Neutrophil (primary cell): ENCODE measurements around the gene F12.

Source experiments
- H3K27ac ChIP-seq: fragments of 200-600 bp; sonication (generic); 2 replicates; pipeline ENCODE4 v1.5.1; 2016; ENCODE audit warnings: mild to moderate bottlenecking, moderate library complexity
- H3K27me3 ChIP-seq: fragments of 200-600 bp; sonication (generic); 2 replicates; pipeline ENCODE4 v1.6.0; 2016; ENCODE audit warnings: mild to moderate bottlenecking
- H3K36me3 ChIP-seq: fragments of 200-600 bp; sonication (generic); 2 replicates; pipeline ENCODE4 v1.5.1; 2017
- H3K4me1 ChIP-seq, 2 experiments: fragments of 200-600 bp in 1 of 2; sonication (generic) in 1 of 2; 1 replicate in 1 of 2; 2 replicates in 1 of 2; pipeline versions ENCODE4 v1.5.1 to v1.6.1; 2013 to 2016; ENCODE audit warnings: low read depth in 1 of 2, low read length in 1 of 2, mild to moderate bottlenecking in 1 of 2, moderate library complexity in 1 of 2; ENCODE audit not compliant: control insufficient read depth in 1 of 2, insufficient read depth in 1 of 2
- H3K4me3 ChIP-seq, 2 experiments: fragments of 200-600 bp in 1 of 2; sonication (generic) in 1 of 2; 1 replicate in 1 of 2; 2 replicates in 1 of 2; pipeline ENCODE4 v1.5.1; 2013 to 2016; ENCODE audit warnings: low read depth in 1 of 2, low read length in 1 of 2, mild to moderate bottlenecking in 1 of 2, moderate library complexity in 1 of 2
- H3K9me3 ChIP-seq: fragments of 200-600 bp; sonication (generic); 2 replicates; pipeline ENCODE4 v1.5.1; 2016
- TF ChIP-seq, protein P1 (sequence below): fragments of 200-600 bp; sonication (generic); IDR thresholded peaks from 2 replicates; pipeline ENCODE4 v1.5.1; 2016; ENCODE audit warnings: antibody characterized with exemption

Gene F12

DNA sequence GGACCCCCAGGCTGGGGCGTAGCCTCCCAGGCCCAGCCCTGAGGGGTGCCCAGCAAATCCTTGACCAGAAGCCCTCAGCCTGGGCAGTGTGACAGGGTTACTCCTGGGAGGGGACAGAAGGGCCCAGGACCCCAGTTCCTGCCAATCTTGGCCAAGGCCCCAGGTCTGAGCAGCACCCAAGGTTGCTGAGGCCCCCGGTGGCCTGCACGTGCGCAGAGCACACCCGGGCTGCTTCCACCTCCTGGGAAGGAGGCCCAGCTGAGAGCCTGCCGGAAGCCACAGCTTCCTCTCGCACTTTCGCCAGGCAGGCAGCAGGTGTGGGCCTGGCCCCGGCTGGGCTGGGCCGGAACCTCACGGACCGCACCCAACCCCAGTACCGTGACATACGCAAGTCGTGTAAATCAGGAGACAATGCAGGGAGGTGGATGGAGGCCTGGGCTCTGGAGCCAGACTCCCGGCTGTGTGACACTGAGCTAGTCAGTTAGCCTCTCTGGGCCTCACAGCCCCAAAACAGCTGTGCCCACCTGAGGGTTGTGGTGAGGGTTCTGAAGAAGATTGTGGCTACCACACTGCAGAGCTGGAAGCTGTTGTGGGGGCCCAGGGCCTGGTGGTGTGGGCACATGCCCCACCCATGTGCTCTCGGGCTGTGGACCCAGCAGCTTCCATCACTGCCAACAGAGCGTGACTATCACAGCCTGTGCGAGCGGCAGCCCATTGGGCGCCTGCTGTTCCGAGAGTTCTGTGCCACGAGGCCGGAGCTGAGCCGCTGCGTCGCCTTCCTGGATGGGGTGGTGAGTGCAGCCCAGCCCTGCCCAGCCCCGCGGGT is 22.2 kb upstream of the F12 start:
- peaks cover 86 to 89% of the 10 kb centered on the region in 2 experiments for H3K4me1 ChIP-seq
- peak overlapping the region; percentile 98 for H3K27ac ChIP-seq
- no peaks in the 10 kb centered on the region for H3K9me3 ChIP-seq
- TF ChIP-seq, protein P1, sequence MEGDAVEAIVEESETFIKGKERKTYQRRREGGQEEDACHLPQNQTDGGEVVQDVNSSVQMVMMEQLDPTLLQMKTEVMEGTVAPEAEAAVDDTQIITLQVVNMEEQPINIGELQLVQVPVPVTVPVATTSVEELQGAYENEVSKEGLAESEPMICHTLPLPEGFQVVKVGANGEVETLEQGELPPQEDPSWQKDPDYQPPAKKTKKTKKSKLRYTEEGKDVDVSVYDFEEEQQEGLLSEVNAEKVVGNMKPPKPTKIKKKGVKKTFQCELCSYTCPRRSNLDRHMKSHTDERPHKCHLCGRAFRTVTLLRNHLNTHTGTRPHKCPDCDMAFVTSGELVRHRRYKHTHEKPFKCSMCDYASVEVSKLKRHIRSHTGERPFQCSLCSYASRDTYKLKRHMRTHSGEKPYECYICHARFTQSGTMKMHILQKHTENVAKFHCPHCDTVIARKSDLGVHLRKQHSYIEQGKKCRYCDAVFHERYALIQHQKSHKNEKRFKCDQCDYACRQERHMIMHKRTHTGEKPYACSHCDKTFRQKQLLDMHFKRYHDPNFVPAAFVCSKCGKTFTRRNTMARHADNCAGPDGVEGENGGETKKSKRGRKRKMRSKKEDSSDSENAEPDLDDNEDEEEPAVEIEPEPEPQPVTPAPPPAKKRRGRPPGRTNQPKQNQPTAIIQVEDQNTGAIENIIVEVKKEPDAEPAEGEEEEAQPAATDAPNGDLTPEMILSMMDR = peak; percentile 49
- H3K36me3 ChIP-seq = peaks cover 65% of the 10 kb centered on the region
- peak overlapping the region; percentile 88 to 97 for H3K4me3 ChIP-seq
- H3K27me3 ChIP-seq = no peaks in the 10 kb centered on the region

DNA sequence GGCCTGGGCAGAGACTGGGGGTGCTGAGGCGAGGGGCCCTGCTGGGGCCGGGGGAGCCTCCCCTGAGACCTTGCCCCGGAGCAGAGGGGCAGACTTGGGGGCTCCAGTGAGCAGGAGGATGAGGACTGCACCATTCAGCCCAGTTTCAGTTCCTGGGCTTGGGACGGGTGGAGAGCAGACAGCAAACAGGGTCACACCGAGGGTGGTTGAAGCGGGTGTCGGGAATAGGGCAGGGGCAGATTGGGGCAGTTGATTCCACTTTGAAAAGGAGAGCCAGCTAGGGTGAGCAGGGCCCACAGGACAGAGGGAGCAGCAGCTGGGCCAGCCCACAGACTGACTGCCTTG is 21.6 kb upstream of the F12 start:
- H3K36me3 ChIP-seq = peaks cover 59% of the 10 kb centered on the region
- peak overlapping the region; percentile 98 for H3K27ac ChIP-seq
- H3K9me3 ChIP-seq = no peaks in the 10 kb centered on the region

DNA sequence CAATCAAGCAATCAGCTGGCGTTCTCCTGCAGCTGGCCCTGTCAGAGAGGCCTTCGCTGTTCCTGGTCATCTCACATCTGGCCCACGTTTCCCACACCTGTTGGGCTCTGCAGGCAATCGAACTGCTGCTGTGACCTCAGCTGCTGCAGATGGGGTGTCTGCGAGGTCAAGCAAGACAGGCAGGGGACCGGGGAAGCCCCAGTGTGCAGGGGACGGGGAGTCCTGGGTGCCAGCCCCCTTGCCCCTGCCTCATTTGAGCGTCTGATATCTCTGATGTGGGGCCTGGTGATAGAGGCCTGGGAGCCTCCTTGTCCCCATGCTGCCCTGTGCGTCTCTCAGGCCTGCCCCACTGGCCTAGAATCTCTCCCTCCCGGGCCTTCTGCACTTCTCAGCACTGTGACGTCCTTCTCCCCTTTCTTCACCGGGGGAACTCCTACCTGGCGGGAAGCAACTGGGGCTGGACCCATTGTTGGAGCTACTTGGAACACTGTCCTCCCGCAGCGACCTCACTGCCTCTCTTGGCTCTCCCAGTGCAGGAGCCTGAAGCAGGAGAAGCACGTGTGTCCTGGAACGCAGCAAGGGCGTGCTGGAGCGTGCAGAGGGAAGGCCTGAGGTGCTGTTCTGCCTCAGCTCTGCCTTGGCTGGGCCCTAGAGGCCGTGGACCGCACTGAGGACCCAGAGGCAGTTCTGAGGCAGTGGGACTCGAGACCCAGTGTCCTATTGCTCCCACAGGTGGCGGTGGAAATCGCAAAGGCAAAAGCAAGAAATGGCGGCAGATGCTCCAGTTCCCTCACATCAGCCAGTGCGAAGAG is 21.0 kb upstream of the F12 start:
- peak overlapping the region; percentile 88 to 97 for H3K4me3 ChIP-seq
- TF ChIP-seq, protein P1 = no peak
- H3K27me3 ChIP-seq = no peaks in the 10 kb centered on the region
- H3K36me3 ChIP-seq = peaks cover 53% of the 10 kb centered on the region
- H3K4me1 ChIP-seq = peaks cover 83 to 85% of the 10 kb centered on the region in 2 experiments
- no peaks in the 10 kb centered on the region for H3K9me3 ChIP-seq
- H3K27ac ChIP-seq = peak overlapping the region; percentile 98

More for the DNA sequence above, 21.6 kb upstream of the F12 start:
- Histone ChIP-seq H3K4me3 (peak overlapping the region; percentile 88 to 97), H3K4me1 (peaks cover 82 to 85% of the 10 kb centered on the region in 2 experiments), H3K27me3 (no peaks in the 10 kb centered on the region)
- TF ChIP-seq, protein P1 = no peak

DNA sequence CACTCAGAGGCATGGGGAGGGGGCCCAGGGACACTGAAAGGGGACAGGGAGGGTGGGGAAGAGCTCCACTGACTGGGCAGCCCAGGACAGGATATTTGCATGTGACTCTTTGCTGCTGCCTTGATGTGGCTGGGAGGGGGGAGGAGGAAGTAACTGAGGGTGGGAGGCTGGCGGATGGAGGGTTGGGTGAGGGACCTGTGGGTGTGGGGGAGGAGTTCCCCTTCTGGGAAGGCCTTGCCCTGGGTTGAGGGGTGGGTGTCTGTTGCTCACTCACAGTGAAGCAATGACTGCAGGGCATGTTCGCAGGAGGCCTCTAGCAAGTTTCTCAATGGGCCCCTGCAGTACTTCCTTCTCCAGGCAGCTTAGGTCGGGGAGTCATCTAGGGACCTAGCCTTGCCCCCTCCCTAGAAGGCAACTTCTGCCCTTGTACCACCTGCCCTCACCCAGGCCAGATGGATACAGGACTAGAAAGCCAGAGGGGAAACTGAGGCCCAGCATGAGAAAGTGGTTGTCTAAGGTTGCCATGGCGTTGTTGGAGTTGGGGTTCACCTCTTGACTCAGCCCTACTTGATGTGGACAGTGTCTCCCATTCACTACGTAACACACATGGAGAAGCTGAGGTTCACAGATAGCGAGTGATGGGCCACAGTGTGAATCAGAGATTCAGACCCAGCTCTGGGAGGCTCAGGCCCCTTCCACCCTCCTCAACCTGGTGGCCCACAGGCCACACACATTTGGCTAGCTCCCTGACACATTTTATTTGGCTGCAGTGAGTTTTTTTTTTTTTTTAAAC is 20.1 kb upstream of the F12 start:
- Histone ChIP-seq H3K27me3 (no peaks in the 10 kb centered on the region), H3K27ac (peak overlapping the region; percentile 98), H3K36me3 (peaks cover 44% of the 10 kb centered on the region), H3K4me1 (peaks cover 80 to 85% of the 10 kb centered on the region in 2 experiments), H3K9me3 (no peaks in the 10 kb centered on the region), H3K4me3 (peak overlapping the region; percentile 88 to 97)
- TF ChIP-seq, protein P1 = peak; percentile 61

DNA sequence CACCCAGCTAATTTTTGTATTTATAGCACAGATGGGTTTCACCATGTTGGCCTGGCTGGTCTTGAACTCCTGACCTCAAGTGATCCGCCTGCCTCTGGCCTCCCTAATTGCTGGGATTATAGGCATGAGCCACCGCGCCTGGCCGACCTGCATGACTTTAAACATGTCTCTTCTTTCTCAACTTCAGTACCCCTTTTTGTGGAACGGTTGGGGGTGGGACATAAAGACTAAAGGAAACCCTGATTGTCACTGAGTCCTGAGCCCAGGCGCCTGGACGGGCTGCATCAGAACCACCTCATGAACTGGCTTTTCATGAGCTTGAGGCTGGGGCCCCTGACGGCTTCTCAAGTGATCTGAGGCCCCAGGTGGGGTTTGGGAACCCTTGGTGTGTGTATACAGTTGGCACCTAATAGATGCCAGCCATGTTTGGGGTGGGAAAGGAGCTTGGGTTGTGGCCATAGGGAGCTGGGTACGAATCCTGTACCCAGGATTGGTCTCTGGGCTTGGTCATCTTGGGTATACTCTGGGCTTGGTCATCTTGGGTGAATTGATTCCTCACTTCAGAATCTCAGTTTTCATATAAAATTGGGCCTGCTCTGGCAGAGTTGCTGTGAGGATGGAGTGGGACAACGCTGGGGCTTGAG is 19.3 kb upstream of the F12 start:
- H3K27me3 ChIP-seq = no peaks in the 10 kb centered on the region
- no peaks in the 10 kb centered on the region for H3K9me3 ChIP-seq
- peak overlapping the region; percentile 88 to 97 for H3K4me3 ChIP-seq
- peaks cover 37% of the 10 kb centered on the region for H3K36me3 ChIP-seq
- peaks cover 73 to 80% of the 10 kb centered on the region in 2 experiments for H3K4me1 ChIP-seq
- H3K27ac ChIP-seq = peak overlapping the region; percentile 98
- TF ChIP-seq, protein P1 = no peak
